GM12873 (cell line): ENCODE results near the gene RHEX.

Experiments
- CTCF ChIP-seq: IDR thresholded peaks from 2 replicates; pipeline ENCODE4 v1.5.1; 2012; ENCODE audit warnings: low read depth, mild to moderate bottlenecking, moderate library complexity, low read length, control low read depth; ENCODE audit not compliant: insufficient read depth; ENCODE audit errors: missing control alignments

The RHEX gene

GRCh38 chr1:206041640-206042039 is 11.3 kb upstream of the RHEX start:
- no peak for TF ChIP-seq CTCF

DNA sequence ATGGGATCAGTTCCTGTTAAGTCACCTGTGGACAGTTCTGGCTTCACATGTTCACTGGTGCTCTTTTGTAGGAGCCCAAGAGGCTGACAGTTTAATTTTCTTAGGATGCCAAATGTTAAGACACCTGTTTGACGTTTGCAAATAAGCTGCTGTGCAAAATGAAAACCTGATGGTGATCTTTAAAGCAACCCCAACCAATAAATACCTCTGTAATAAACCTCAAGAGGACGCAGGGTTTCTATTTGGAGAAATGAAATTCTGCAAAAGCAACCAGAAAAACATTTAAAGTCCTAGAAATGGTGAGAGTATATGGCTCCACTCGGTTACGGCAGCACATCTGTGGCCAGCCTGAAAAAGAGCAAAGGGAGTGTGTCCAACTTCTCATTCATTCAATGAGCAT is 5.7 kb upstream of the RHEX start:
- TF ChIP-seq CTCF, result no peak

DNA sequence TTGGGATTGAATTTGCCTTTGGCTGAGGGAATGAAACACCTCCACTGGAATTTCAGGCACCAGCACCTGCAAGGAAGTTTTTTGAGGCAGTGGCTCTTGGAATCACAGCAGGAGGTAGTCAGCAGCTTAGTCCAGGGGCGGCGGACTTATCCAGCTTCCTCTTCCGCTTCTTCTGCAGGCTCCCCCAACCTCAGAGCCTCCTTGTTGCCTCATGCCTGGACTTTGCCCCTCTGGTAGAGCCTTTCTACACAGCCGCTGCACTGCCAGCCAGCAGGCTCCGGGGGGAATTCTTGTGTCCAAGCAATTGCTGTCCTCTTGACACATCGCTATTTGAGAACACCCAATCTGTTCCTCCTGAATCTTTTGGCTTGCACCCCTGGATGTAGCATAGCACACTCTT is 4.4 kb upstream of the RHEX start:
- TF ChIP-seq CTCF, result no peak

DNA sequence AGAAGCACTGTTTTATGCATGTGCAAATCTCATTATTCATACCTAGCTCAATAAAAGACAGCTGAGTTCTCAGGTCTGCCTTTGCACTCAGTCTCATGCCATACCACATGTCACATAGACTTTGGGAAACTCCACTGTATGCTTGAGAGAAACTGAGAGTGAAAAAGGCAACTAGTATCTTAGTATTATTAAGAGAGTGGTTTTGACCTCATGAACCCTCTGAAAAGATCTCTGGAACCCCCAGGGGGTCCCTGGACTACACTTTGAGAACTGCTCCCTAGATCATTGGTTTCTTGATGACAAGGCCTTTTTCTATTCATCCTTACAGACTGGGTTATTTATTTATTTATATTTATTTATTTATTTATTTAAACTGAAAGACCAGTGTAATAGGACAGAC is 3.7 kb upstream of the RHEX start:
- TF ChIP-seq CTCF, result no peak

DNA sequence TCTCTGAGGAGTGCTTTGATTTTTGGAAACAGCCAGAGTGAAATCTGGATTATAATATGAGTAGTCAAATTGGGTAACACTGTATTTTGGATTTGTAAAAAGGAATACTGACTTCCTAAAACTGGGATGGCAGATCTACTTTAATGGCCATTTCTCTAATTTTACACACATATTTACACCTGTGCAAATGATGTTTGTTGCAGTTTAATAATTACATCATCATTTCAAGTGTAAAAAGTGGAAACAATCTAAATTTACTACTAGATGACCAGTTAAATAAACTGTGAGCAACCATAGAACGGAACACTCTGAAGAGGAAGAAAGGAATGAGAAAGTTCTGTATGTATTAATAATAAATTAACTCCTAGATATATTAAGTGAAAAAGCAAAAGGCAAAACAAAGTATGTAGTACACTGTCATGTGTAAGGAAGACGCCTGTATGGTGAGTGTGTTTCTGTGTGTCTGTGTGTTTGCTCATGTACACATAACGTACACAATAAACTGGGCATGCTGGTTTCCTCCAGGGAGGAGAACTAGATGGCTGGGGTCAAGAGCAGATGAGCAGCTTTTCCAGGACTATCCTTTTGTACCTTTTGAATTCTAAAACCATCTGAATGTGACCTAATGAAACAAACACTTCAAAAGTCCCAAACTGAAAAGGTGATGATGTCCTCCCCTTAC is 2.9 kb upstream of the RHEX start:
- no peak for TF ChIP-seq CTCF

GRCh38 chr1:206050655-206051235 is 2.2 kb upstream of the RHEX start:
- peak; percentile 5 for TF ChIP-seq CTCF

- no peak for TF ChIP-seq CTCF
These were observed 5.9 kb downstream of the RHEX start for GRCh38 chr1:206058927-206059292.
